NCI-H2227 treated with DMSO at 0.1 percent for 48 hours (cell line): ENCODE data around the gene KIRREL1.
A peak's percentile ranks its signal among the peaks of the same experiment; 100 is the strongest.
"Not testable (repeated sequence)": the region's sequence is repeated elsewhere in the genome, so short reads cannot be mapped to it uniquely, and the experiment has no call there.

Experiments used
- DNase-seq: peaks from one replicate; lab custom pipeline; 2025; lab: John Stamatoyannopoulos, UW

KIRREL1 gene

GRCh38 chr1:158105352-158106095, 112.1 kb downstream of the KIRREL1 start:
- no peak for DNase-seq

- no peak for DNase-seq
Observed at GRCh38 chr1:158107916-158108315, 114.5 kb downstream of the KIRREL1 start.

- DNase-seq, result peak; percentile 41
Observed at GRCh38 chr1:158112994-158113758, 119.7 kb downstream of the KIRREL1 start.

GRCh38 chr1:158113759-158114127, 120.3 kb downstream of the KIRREL1 start:
- no peak for DNase-seq

GRCh38 chr1:158115126-158115525, 121.7 kb downstream of the KIRREL1 start:
- DNase-seq, result no peak

- DNase-seq, result no peak
Observed at GRCh38 chr1:158116311-158117167, 123.1 kb downstream of the KIRREL1 start.

GRCh38 chr1:158117854-158118704, 124.6 kb downstream of the KIRREL1 start:
- DNase-seq, result peak; percentile 42

GRCh38 chr1:158118713-158119402, 125.4 kb downstream of the KIRREL1 start:
- DNase-seq, result no peak

- no peak for DNase-seq
Observed at GRCh38 chr1:158119976-158120653, 126.7 kb downstream of the KIRREL1 start.

- no peak for DNase-seq
Observed at GRCh38 chr1:158121604-158122254, 128.3 kb downstream of the KIRREL1 start.

- no peak for DNase-seq
Observed at GRCh38 chr1:158122833-158123388, 129.5 kb downstream of the KIRREL1 start.

- no peak for DNase-seq
Observed at GRCh38 chr1:158124034-158124433, 130.6 kb downstream of the KIRREL1 start.

- peak; percentile 93 for DNase-seq
Observed at GRCh38 chr1:158124999-158125398, 131.6 kb downstream of the KIRREL1 start.

GRCh38 chr1:158126425-158126824, 133.0 kb downstream of the KIRREL1 start:
- no peak for DNase-seq

GRCh38 chr1:158128531-158128930, 135.1 kb downstream of the KIRREL1 start:
- DNase-seq, result not testable (repeated sequence)

GRCh38 chr1:158131217-158131616, 137.8 kb downstream of the KIRREL1 start:
- no peak for DNase-seq

- DNase-seq, result no peak
Observed at GRCh38 chr1:158140764-158141192, 147.3 kb downstream of the KIRREL1 start.

GRCh38 chr1:158145173-158145719, 151.8 kb downstream of the KIRREL1 start:
- no peak for DNase-seq

GRCh38 chr1:158146165-158146564, 152.7 kb downstream of the KIRREL1 start:
- no peak for DNase-seq
